NCI-H2081 (cell line): ENCODE data around the gene PIEZO2.
"Not testable (repeated sequence)": the region's sequence is repeated elsewhere in the genome, so short reads cannot be mapped to it uniquely, and the experiment has no call there.

Experiments used
- DNase-seq, 2 experiments: peaks; one replicate each; lab custom pipeline; 2025; lab: John Stamatoyannopoulos, UW

PIEZO2 gene

DNA sequence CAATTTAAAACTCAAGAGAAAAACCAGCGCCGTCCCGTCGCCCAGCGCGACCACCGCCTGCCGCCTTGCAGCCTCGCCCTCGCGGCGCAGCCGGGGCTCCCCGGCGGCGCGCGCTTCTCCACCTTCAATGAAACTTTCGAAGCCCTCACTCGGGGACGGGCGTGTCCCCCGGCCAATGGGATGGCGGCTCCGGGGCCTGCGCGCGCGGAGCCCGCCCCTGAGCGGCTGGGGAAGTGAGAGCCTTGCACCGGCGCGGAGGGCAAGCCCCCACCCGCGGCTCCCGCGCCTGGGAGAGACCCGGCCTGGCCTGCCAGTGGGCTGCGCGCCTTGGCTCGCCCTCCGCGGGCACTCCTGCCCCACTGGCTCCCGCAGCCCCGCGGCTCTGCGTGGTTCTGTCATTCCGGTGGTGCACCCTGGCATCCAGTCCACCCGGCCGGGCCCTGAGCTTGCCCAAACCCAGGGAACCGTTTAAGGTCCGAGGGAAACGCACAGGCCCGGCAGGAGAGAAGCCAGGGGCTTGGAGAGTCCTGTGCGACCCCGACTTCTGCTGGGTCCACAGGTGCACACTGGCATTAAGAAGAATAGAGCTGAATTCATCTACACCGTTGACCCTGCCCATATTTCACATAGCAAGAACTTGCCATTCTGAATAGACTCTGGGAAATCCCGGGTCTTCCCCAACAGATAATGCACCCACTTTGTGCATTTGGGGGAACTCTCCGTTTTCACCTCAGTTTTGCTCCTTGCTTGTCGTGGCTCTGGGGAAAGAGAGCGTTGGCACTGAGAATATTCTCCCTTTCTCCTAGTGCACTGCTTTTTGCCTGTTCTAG lies at the start of gene PIEZO2:
TSS of gene PIEZO2 (minus strand) at position 129 of the 830 bp plus-strand sequence. CDS start 981 bp downstream, outside the sequence.
- no peak for DNase-seq

- no peak for DNase-seq
Measured at GRCh38 chr18:11183637-11184036, 34.3 kb upstream of the PIEZO2 start.

DNA sequence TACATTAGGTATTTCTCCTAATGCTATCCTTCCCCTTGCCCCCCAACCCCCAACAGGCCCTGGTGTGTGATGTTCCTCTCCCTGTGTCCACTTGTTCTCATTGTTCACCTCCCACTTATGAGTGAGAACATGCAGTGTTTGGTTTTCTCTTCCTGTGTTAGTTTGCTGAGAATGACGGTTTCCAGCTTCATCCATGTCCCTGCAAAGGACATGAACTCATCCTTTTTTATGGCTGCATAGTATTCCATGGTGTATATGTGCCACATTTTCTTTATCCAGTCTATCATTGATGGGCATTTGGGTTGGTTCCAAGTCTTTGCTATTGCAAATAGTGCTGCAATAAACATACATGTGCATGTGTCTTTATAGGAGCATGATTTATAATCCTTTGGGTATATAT lies 32.3 kb upstream of the PIEZO2 start:
- DNase-seq = not testable (repeated sequence)

DNA sequence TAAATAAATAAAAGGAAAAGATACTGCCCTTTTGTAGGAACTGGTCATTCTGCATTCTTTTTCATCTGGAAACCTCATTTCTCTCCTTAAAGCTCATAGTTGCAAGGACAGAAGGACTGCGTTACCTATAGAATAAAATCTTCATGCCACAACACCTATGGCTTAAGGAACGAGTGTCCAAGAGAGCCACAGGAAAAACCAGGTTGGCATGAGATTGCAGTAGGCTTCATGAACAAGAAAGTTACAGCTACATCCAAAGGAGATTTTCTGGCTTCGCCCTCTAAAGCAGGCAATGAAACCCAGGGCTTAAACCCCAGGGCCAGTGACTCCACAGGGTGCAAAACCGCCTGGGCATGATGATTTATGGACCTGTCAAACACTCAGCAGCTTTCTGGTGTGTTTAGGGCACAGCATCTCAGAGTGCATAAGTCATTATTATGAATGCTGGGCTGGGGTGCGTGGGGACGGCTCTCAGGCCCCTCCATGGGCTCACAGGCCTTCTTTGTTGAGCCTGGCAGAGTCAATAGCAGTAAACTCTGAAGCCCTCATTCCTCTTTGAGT lies 30.7 kb upstream of the PIEZO2 start:
- DNase-seq = no peak

DNA sequence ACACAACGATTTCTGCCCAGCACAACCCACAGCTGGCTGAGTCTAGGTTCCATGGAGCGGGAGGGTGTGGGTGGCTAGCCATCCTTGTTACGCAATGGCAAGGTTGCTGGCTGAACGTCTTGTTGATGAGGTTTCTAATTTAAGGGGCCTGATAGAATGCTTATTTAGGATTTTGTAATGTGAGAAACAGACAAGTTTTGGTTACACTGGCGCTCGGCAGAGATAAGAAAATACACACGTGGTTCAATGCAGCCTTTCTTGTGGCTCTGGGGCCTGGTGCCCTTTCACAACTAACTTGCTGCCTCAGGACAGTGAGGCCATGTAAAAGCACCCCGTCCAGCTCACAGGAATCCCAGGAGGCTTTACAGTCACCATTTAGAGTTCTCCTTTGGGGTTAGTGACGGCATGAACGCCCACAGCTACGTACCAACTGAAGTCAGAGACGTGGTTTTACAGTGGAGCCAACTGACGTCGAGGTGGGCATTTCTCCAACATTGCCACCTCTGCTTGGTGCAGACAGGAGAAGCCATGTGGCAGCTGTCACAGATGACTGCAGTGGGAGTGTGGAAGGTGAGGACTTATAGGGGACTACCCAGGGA lies 29.7 kb upstream of the PIEZO2 start:
- no peak for DNase-seq

GRCh38 chr18:11177382-11177781 lies 28.0 kb upstream of the PIEZO2 start:
- DNase-seq = no peak

GRCh38 chr18:11176481-11176881 lies 27.1 kb upstream of the PIEZO2 start:
- no peak for DNase-seq

DNA sequence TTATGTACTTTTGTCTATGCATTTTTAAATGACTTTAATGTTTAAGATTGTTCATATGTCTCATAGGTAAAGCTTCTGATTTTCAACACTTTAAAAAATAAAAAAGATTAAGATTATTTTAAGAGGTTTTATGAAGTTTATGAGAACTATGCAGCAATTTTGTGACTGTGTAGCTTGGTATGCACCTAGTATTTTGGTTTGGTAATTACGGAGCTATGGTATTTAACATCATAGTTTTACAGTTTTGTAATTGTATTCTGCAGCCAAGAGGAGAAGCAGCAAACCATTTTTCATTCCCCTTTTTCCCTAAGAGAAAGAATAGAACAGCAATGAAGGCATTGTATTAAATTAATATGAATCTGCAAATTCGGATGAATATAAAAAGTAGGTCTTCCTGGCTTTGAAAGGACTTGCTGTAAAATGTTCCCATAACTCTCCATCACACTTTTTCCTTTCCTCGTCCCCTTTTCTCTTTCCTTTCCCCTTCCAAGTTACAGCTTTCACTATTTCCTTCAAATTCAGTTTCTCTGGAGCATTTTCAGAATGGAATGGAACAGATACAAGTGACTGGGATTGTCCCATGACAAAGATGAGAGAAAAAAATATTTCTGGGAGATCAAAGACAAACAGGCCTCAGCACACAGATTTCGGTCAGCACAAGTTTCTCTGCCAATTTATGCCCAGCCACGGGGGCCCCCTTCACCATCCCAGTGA lies 26.1 kb upstream of the PIEZO2 start:
- no peak for DNase-seq

- DNase-seq = not testable (repeated sequence)
Measured at GRCh38 chr18:11174179-11174578, 24.8 kb upstream of the PIEZO2 start.

- DNase-seq = no peak
Measured at GRCh38 chr18:11167778-11168177, 18.4 kb upstream of the PIEZO2 start.

GRCh38 chr18:11165952-11166351 lies 16.6 kb upstream of the PIEZO2 start:
- DNase-seq = no peak

- DNase-seq = no peak
Measured at GRCh38 chr18:11165138-11165537, 15.8 kb upstream of the PIEZO2 start.

- DNase-seq = no peak
Measured at GRCh38 chr18:11163665-11164064, 14.3 kb upstream of the PIEZO2 start.

- no peak for DNase-seq
Measured at GRCh38 chr18:11162889-11163288, 13.5 kb upstream of the PIEZO2 start.

DNA sequence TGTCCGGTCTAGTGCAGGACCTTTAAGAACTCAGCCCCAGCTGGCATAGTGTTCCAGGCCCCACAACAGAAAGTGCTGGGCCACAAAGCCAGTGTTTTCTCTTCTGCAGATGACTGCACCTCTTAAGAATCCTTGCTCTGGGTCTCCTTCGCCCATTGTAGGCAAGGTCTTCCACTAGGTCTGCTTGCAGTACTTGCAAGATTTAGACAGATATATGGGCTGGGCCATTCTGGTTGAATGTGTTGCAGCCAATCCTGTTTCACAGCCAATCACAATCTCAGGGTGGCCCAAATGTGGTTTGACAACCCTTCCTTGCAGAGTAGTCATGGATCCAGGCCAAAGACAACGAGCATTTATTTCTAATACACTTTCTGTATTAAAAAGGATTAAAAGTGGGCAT lies 13.1 kb upstream of the PIEZO2 start:
- DNase-seq = no peak

- DNase-seq = no peak
Measured at GRCh38 chr18:11160313-11160712, 10.9 kb upstream of the PIEZO2 start.

DNA sequence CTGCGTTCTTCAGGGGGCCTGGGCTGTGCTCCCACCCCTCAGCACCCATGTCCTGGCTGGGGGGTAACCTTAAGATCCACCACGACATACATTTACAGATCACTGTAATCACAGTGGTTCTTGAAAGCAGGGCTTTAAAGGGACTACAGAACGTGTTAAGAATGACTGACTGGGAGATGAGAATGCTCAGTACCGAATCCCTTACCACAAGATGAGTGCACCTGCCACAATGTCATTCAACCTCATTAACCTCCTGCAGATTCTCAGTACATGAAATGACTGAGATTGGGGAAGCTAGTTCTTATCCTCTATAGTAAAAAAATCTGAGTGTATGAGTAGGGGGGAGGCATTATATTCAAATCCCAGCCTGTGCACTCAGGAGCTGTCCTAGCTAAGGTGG lies 10.5 kb upstream of the PIEZO2 start:
- DNase-seq = no peak

- no peak for DNase-seq
Measured at GRCh38 chr18:11156978-11157377, 7.6 kb upstream of the PIEZO2 start.

DNA sequence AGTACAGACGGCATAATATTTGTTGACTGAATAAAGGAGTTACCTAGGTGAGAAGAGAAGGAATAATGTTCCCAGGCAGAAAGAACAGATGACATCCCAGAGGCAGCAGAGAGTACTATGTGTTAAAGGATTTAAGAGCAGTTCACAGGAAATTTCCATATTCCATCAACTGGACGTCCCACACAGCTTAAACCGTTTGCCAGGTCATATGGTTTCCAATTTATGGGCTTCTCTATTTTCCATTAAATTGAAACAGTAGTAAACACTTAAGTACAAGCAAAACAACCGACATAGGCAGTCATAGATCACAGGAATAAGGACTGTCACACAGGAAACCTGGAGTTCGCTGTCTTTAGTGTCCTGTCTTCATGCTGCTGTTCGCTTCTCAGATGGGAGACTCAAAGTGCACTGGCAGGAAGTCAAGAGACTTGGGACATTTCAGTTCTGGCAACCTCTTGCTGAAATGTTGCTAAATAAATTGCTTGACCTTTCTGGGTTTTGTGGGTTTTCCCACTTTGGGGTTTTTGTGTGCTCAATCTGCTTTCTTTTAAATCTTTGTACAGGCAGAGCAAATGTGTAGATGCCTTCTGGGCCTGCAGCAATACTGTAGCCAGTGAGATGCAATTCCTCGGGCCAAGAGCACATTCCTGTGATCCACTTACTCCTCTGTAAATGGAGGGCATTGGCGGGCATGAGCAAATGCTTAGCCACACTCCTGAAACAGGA lies 5.8 kb upstream of the PIEZO2 start:
- no peak for DNase-seq

- DNase-seq = peak; percentile 24 to 29
Measured at GRCh38 chr18:11154368-11154989, 5.1 kb upstream of the PIEZO2 start.

GRCh38 chr18:11153097-11153496 lies 3.7 kb upstream of the PIEZO2 start:
- DNase-seq = no peak

GRCh38 chr18:11150271-11150615 lies 874 bp upstream of the PIEZO2 start:
- no peak for DNase-seq
